H1 (cell line): Measurements from ENCODE around the gene BTN1A1. TPM values are rescaled to one million over a fixed set of nuclear protein-coding genes. Genes with fewer than 3 reads are reported as not detected.

Source experiments
- CTCF ChIA-PET: fragments of 300-600 bp; sonication (Branson Sonifier 250); formaldehyde crosslinking; loops from one replicate; lab custom pipeline; 2021; ENCODE audit not compliant: partially characterized antibody; lab: Charles Lee
- POLR2A ChIA-PET: fragments of 300-600 bp; sonication (Branson Sonifier 250); formaldehyde crosslinking; loops from one replicate; lab custom pipeline; 2021; ENCODE audit warnings: inconsistent platforms; ENCODE audit not compliant: partially characterized antibody; lab: Charles Lee
- DNase-seq, 2 experiments: peaks; one replicate each; pipeline versions ENCODE4 v3.0.0 to v3.0.0-alpha.2; 2010 to 2022; ENCODE audit warnings: low spot score in 2 of 2, low read depth in 1 of 2, mixed read lengths in 1 of 2
- FAIRE-seq: peaks from 2 replicates; lab custom pipeline; 2011; peaks lifted over from hg19 to GRCh38; lab: Jason Lieb, UNC
- H2AFZ ChIP-seq: 2 replicates; pipeline ENCODE4 v1.8.1; 2012; ENCODE audit warnings: low read length, inconsistent platforms
- H2AK5ac ChIP-seq: 2 replicates; pipeline ENCODE4 v1.6.1; 2013; ENCODE audit warnings: low read depth, low read length
- H2BK120ac ChIP-seq: replicated peaks from 2 replicates; pipeline ENCODE3; 2013; ENCODE audit warnings: low read depth, low read length, inconsistent platforms
- H2BK12ac ChIP-seq: 2 replicates; pipeline ENCODE4 v1.6.1; 2013; ENCODE audit warnings: low read depth, low read length
- H2BK15ac ChIP-seq: 2 replicates; pipeline ENCODE4 v1.6.1; 2013; ENCODE audit warnings: low read length
- H2BK20ac ChIP-seq: 2 replicates; pipeline ENCODE4 v1.6.1; 2013; ENCODE audit warnings: low read length
- H2BK5ac ChIP-seq: 2 replicates; pipeline ENCODE4 v1.6.1; 2013; ENCODE audit warnings: low read depth, low read length
- H3K14ac ChIP-seq: 2 replicates; pipeline ENCODE4 v1.6.1; 2013; ENCODE audit warnings: inconsistent platforms; ENCODE audit not compliant: insufficient read length
- H3K18ac ChIP-seq: 2 replicates; pipeline ENCODE4 v1.6.1; 2013; ENCODE audit warnings: low read length; ENCODE audit errors: extremely low read depth
- H3K23ac ChIP-seq: 2 replicates; pipeline ENCODE4 v1.6.1; 2013; ENCODE audit warnings: inconsistent platforms; ENCODE audit not compliant: insufficient read length
- H3K23me2 ChIP-seq: 2 replicates; pipeline ENCODE4 v1.6.1; 2013; ENCODE audit warnings: low read depth, low read length
- H3K27ac ChIP-seq: 2 replicates; pipeline ENCODE4 v1.6.1; 2011; ENCODE audit warnings: low read depth, low read length, inconsistent platforms
- H3K27me3 ChIP-seq, 4 experiments: replicated peaks in 1 of 4; 1 replicate in 1 of 4; 2 replicates in 3 of 4; pipeline versions ENCODE4 v1.6.1 to v1.8.1; 2011 to 2013; ENCODE audit warnings: low read length in 3 of 4, mild to moderate bottlenecking in 3 of 4, inconsistent platforms in 2 of 4, mixed read lengths in 2 of 4, moderate library complexity in 1 of 4; ENCODE audit not compliant: control insufficient read depth in 3 of 4, insufficient read depth in 3 of 4; ENCODE audit errors: extremely low read depth in 1 of 4
- H3K36me3 ChIP-seq, 4 experiments: 2 replicates each; pipeline versions ENCODE4 v1.6.1 to v1.8.1; 2011 to 2013; ENCODE audit warnings: mild to moderate bottlenecking in 4 of 4, low read length in 3 of 4, moderate library complexity in 2 of 4, control low read depth in 1 of 4, inconsistent platforms in 1 of 4; ENCODE audit not compliant: insufficient read depth in 4 of 4, control insufficient read depth in 2 of 4
- H3K4ac ChIP-seq: replicated peaks from 2 replicates; pipeline ENCODE3; 2013; ENCODE audit warnings: low read length, low read depth, mixed read lengths, inconsistent platforms; ENCODE audit not compliant: insufficient read length
- H3K4me1 ChIP-seq, 4 experiments: replicated peaks in 1 of 4; 1 replicate in 1 of 4; 2 replicates in 3 of 4; pipeline versions ENCODE4 v1.6.1 to v1.8.1; 2011 to 2013; ENCODE audit warnings: low read length in 3 of 4, inconsistent platforms in 2 of 4, mixed read lengths in 1 of 4; ENCODE audit not compliant: insufficient read depth in 4 of 4, control insufficient read depth in 3 of 4
- H3K4me2 ChIP-seq, 2 experiments: 2 replicates each; pipeline versions ENCODE4 v1.6.1 to v1.8.1; 2011 to 2013; ENCODE audit warnings: low read depth in 2 of 2, low read length in 2 of 2, control low read depth in 1 of 2, inconsistent platforms in 1 of 2, mild to moderate bottlenecking in 1 of 2; ENCODE audit not compliant: insufficient read depth in 1 of 2
- H3K4me3 ChIP-seq, 4 experiments: fragments of 200-600, 300-600 bp in 1 of 4; sonication (generic), shearing (Covaris generic), sonication (Bioruptor Twin) in 1 of 4; 2 replicates each; pipeline versions ENCODE4 v1.5.1 to v1.8.1; 2011 to 2016; ENCODE audit warnings: low read length in 4 of 4, low read depth in 3 of 4, control low read depth in 2 of 4, inconsistent platforms in 2 of 4, mild to moderate bottlenecking in 2 of 4, mixed read lengths in 1 of 4, moderate library complexity in 1 of 4; ENCODE audit not compliant: insufficient read depth in 2 of 4; ENCODE audit errors: extremely low read depth in 1 of 4
- H3K56ac ChIP-seq: replicated peaks from 2 replicates; pipeline ENCODE3; 2013; ENCODE audit warnings: low read depth, mild to moderate bottlenecking, mixed read lengths, low read length, inconsistent platforms; ENCODE audit not compliant: insufficient read length
- H3K79me1 ChIP-seq: 2 replicates; pipeline ENCODE4 v1.6.1; 2013; ENCODE audit warnings: low read depth, low read length, control low read depth
- H3K79me2 ChIP-seq, 2 experiments: 2 replicates each; pipeline versions ENCODE4 v1.6.1 to v1.8.1; 2012 to 2013; ENCODE audit warnings: low read length in 2 of 2, mild to moderate bottlenecking in 2 of 2, inconsistent platforms in 1 of 2; ENCODE audit not compliant: insufficient read depth in 2 of 2, control insufficient read depth in 1 of 2
- H3K9ac ChIP-seq, 4 experiments: replicated peaks in 1 of 4; 1 replicate in 1 of 4; 2 replicates in 3 of 4; pipeline versions ENCODE4 v1.6.1 to v1.8.1; 2011 to 2013; ENCODE audit warnings: low read depth in 3 of 4, low read length in 3 of 4, control low read depth in 2 of 4, mild to moderate bottlenecking in 2 of 4, moderate library complexity in 2 of 4, inconsistent platforms in 1 of 4; ENCODE audit errors: extremely low read depth in 1 of 4
- H3K9me3 ChIP-seq, 2 experiments: 2 replicates each; pipeline versions ENCODE4 v1.6.1 to v1.8.1; 2012 to 2013; ENCODE audit warnings: mild to moderate bottlenecking in 2 of 2, moderate library complexity in 2 of 2, control low read depth in 1 of 2, inconsistent platforms in 1 of 2, low read depth in 1 of 2, low read length in 1 of 2, mixed read lengths in 1 of 2; ENCODE audit not compliant: insufficient read depth in 2 of 2
- H4K20me1 ChIP-seq, 2 experiments: replicated peaks in 1 of 2; 2 replicates each; pipeline versions ENCODE3 to v1.8.1; 2011 to 2013; ENCODE audit warnings: inconsistent platforms in 2 of 2, low read length in 2 of 2, mild to moderate bottlenecking in 1 of 2; ENCODE audit not compliant: insufficient read depth in 2 of 2, control insufficient read depth in 1 of 2
- H4K5ac ChIP-seq: 2 replicates; pipeline ENCODE4 v1.6.1; 2013; ENCODE audit warnings: low read length, low read depth, mixed read lengths, inconsistent platforms; ENCODE audit not compliant: insufficient read length
- H4K8ac ChIP-seq: 2 replicates; pipeline ENCODE4 v1.8.0; 2013; ENCODE audit warnings: mild to moderate bottlenecking, moderate library complexity, low read length, inconsistent platforms; ENCODE audit not compliant: insufficient read depth; ENCODE audit errors: extremely low read depth
- H4K91ac ChIP-seq: replicated peaks from 2 replicates; pipeline ENCODE3; 2013; ENCODE audit warnings: low read length, mixed read lengths, inconsistent platforms; ENCODE audit not compliant: insufficient read length
- ASH2L ChIP-seq: fragments of 200-600, 300-600 bp; sonication (generic); IDR thresholded peaks from one replicate; pipeline ENCODE4 v1.7.1; 2017; ENCODE audit warnings: low read length
- CHD2 ChIP-seq: IDR thresholded peaks from 2 replicates; pipeline ENCODE4 v1.6.1; 2012; ENCODE audit warnings: low read length, improper control_type of control experiment
- CTBP2 ChIP-seq: IDR thresholded peaks from 2 replicates; pipeline ENCODE4 v1.7.0; 2011; ENCODE audit warnings: borderline replicate concordance, mild to moderate bottlenecking, moderate library complexity, mixed read lengths, low read length; ENCODE audit not compliant: insufficient read depth, insufficient read length
- JUND ChIP-seq: IDR thresholded peaks from 2 replicates; pipeline ENCODE4 v1.6.1; 2011; ENCODE audit warnings: mild to moderate bottlenecking, improper control_type of control experiment, low read length
- KDM5A ChIP-seq: fragments of 200-600 bp; IDR thresholded peaks from 2 replicates; pipeline ENCODE4 v1.7.1; 2012; ENCODE audit warnings: mild to moderate bottlenecking, low read length, inconsistent platforms, mixed read lengths
- POLR2AphosphoS5 ChIP-seq: IDR thresholded peaks from 2 replicates; pipeline ENCODE4 v1.6.1; 2011; ENCODE audit warnings: low read depth, low read length
- SIRT6 ChIP-seq: IDR thresholded peaks from one replicate; pipeline ENCODE4 v1.7.1; 2012; ENCODE audit warnings: low read length, inconsistent platforms
- SIX5 ChIP-seq: IDR thresholded peaks from 2 replicates; pipeline ENCODE4 v1.6.1; 2011; ENCODE audit warnings: mild to moderate bottlenecking, low read depth, low read length
- SP1 ChIP-seq: IDR thresholded peaks from 2 replicates; pipeline ENCODE4 v1.6.1; 2011; ENCODE audit warnings: low read depth, low read length
- TEAD4 ChIP-seq: IDR thresholded peaks from 2 replicates; pipeline ENCODE4 v1.6.1; 2012; ENCODE audit warnings: low read depth, low read length, inconsistent platforms, mixed read lengths
- YY1 ChIP-seq: IDR thresholded peaks from 2 replicates; pipeline ENCODE4 v1.6.1; 2011; ENCODE audit warnings: low read depth, mild to moderate bottlenecking, low read length
- WGBS, 2 experiments: shearing (Covaris generic) in 1 of 2; methylation state at CpG; one replicate each; pipeline versions ENCODE4 v1.1.6 to v1.1.7; 2013 to 2015; ENCODE audit warnings: low lambda C conversion rate in 2 of 2, mixed read lengths in 2 of 2, inconsistent platforms in 1 of 2, low coverage in 1 of 2, missing lambda C conversion rate in 1 of 2; ENCODE audit not compliant: insufficient replicate concordance in 2 of 2, insufficient coverage in 1 of 2, insufficient read length in 1 of 2; ENCODE audit errors: extremely low coverage in 1 of 2, missing lambda C conversion rate in 1 of 2; 5-methylcytosine and 5-hydroxymethylcytosine counted together
- polyA plus RNA-seq, 7 experiments: library from polyadenylated mRNA; depleted of rRNA in 3 of 7; stranded (reverse) in 5 of 7; unstranded in 2 of 7; fragments of >200 nt in 5 of 7; fragments of 200-250 nt in 2 of 7; gene quantifications; 1 replicate in 5 of 7; 2 replicates in 1 of 7; 4 replicates in 1 of 7; pipeline versions ENCODE4 v1.2.1 to v1.2.3, GENCODE V29; 2011 to 2013; ENCODE audit warnings: missing spikeins in 2 of 7, mixed read lengths in 2 of 7
- total RNA-seq: library from RNA; stranded (reverse); fragmentation: NEBNext Ultra II Directional; extraction: Animal tissue kit (Norgen Biotek cat#: 25700); gene quantifications from 2 replicates; pipeline ENCODE4 v1.2.1, GENCODE V29; 2021
- TF ChIP-seq, protein P1 (sequence below): IDR thresholded peaks from 2 replicates; pipeline ENCODE4 v1.6.1; 2011; ENCODE audit warnings: low read length, improper control_type of control experiment

Gene BTN1A1
- total and polyA plus RNA-seq, 2 of the 8 experiments (the other 6 are each of a cell fraction or from before 2014, with no cell fraction given): 0.28 to 0.35 TPM

DNA sequence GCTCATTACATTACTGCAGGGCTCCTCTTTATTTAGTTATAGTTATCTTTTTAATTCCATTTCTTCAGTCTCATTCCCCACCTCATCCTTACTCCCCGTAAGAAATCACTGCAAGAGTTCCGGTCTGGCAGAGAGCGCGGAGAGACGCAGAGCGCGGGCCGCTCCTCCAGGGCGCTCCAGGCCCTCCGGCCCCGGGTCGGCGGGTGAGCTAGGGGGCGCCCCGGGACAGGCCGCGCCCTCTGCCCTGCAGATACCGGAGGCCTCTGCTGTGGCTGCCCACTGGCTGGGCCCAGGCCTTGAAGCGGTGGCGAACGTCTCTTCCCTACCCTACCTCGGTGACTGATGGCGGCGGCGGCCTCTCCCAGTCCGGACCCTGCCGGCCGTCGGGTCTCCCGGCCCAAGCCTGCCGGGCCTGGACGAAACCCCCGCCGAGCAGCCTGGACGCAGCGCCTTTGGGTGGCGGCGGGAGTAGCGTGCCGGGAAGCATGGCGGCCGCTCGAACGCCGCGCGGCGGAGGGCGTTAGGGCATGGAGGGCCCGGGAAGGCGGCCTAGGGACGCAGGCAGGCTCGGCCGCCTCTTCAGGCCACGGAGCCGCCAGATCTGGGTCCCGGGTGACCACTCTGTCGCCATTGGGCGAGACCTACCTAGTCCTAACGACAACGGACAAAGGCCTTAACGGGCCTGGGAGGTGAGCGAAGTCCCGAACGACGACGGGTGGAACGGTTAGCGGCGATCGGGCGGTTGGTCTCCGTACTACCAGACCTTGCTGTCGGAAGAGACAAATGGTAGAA lies 21.7 kb downstream of the BTN1A1 start:
- peak overlapping the region; percentile 53 for H3K56ac ChIP-seq
- no peaks in the 10 kb centered on the region for H4K20me1 ChIP-seq
- H3K23me2 ChIP-seq: peaks cover 3% of the 10 kb centered on the region; the same call in 1 of the 2 replicates
- peak overlapping the region; percentile 91 for H3K4ac ChIP-seq
- FAIRE-seq (no peak), DNase-seq (peak in 1 of 2 experiments; percentile 87)
- H3K79me1 ChIP-seq: no peaks in the 10 kb centered on the region
- peak overlapping the region; percentile 83 for H4K5ac ChIP-seq
- H3K4me1 ChIP-seq: peaks cover 0 to 3% (median 2%) of the 10 kb centered on the region in 4 experiments; a peak in 2 of 7 replicates
- 2% methylated on average over 50 of the region's 74 CpGs; no CpG with 5 or more reads in 1 of the 2 experiments for WGBS, 2 experiments
- H3K9me3 ChIP-seq: no peaks in the 10 kb centered on the region
- peak overlapping the region; percentile 58 to 94 (median 84) for H3K4me3 ChIP-seq
- H3K36me3 ChIP-seq: no peaks in the 10 kb centered on the region
- peak overlapping the region; percentile 93 for H4K91ac ChIP-seq
- H2BK5ac ChIP-seq: peak overlapping the region; percentile 90
- peak overlapping the region; percentile 90 for H3K18ac ChIP-seq
- H2AK5ac ChIP-seq: no peak overlapping the region
- peak overlapping the region; percentile 84 for H3K27ac ChIP-seq
- POLR2A ChIA-PET: interaction anchor here (0.8 to 2.8 kb wide), 14 partner anchors 9 to 191 kb away, joined by 3 to 36 read pairs (median 3); partner anchors contain the start of genes BTN1A1 and HMGN4
- H2AFZ ChIP-seq: peak overlapping the region; percentile 92
- peak overlapping the region; percentile 74 to 88 (median 80) for H3K9ac ChIP-seq
- no peak overlapping the region for H2BK20ac ChIP-seq
- no peaks in the 10 kb centered on the region for H3K27me3 ChIP-seq
- H2BK15ac ChIP-seq: no peak overlapping the region
- H2BK12ac ChIP-seq: 0 out of 2 replicates have a peak overlapping the region, but pooled peaks have one; percentile 18
- no peak overlapping the region for H2BK120ac ChIP-seq
- H4K8ac ChIP-seq: peak overlapping the region; percentile 90; the same call in 1 of the 2 replicates
- H3K79me2 ChIP-seq: peaks cover 0 to 9% of the 10 kb centered on the region in 2 experiments; a peak in 2 of 4 replicates
- peak overlapping the region; percentile 84 to 85 for H3K4me2 ChIP-seq
- no peak overlapping the region for H3K14ac ChIP-seq
- CTCF ChIA-PET: interaction anchor here (1.0 to 1.2 kb wide), 4 partner anchors 8 to 50 kb away, joined by 3 to 4 read pairs (median 3); no protein-coding TSS in a partner anchor
- H3K23ac ChIP-seq: no peak overlapping the region
- TF ChIP-seq CHD2 (no peak), SIRT6 (no peak), POLR2AphosphoS5 (peak; percentile 61), KDM5A (no peak), YY1 (peak; percentile 83), ASH2L (peak; percentile 70), TEAD4 (no peak), SIX5 (no peak), CTBP2 (no peak), SP1 (no peak), JUND (no peak)
- TF ChIP-seq, protein P1, sequence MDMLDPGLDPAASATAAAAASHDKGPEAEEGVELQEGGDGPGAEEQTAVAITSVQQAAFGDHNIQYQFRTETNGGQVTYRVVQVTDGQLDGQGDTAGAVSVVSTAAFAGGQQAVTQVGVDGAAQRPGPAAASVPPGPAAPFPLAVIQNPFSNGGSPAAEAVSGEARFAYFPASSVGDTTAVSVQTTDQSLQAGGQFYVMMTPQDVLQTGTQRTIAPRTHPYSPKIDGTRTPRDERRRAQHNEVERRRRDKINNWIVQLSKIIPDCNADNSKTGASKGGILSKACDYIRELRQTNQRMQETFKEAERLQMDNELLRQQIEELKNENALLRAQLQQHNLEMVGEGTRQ: no peak
